WTC11 (cell line): Measurements from ENCODE around the gene TTLL10.

Experiments used
- CTCF ChIP-seq: fragments of 200-600 bp; IDR thresholded peaks from 2 replicates; pipeline ENCODE4 v1.8.0; 2022; ENCODE audit warnings: antibody characterized with exemption
- IRF1 ChIP-seq: sonication (generic); formaldehyde crosslinking; IDR thresholded peaks from 2 replicates; pipeline ENCODE4 v1.8.0; 2023; ENCODE audit warnings: missing genetic modification reagents
- MAX ChIP-seq: sonication (generic); formaldehyde crosslinking; IDR thresholded peaks from 2 replicates; pipeline ENCODE4 v1.8.0; 2022; ENCODE audit warnings: mild to moderate bottlenecking, missing genetic modification reagents
- TF ChIP-seq, protein P1 (sequence below): sonication (generic); formaldehyde crosslinking; conservative IDR thresholded peaks from 2 replicates; pipeline ENCODE4 v1.8.1; 2022; ENCODE audit warnings: mild to moderate bottlenecking, missing genetic modification reagents

- no peak for TF ChIP-seq MAX (CRISPR knock-in tag)
- TF ChIP-seq IRF1 (CRISPR knock-in tag) = no peak
- TF ChIP-seq, protein P1, sequence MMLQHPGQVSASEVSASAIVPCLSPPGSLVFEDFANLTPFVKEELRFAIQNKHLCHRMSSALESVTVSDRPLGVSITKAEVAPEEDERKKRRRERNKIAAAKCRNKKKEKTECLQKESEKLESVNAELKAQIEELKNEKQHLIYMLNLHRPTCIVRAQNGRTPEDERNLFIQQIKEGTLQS (CRISPR knock-in tag) = no peak
- no peak for TF ChIP-seq CTCF
Measured at GRCh38 chr1:1149416-1149815, 24.3 kb upstream of the TTLL10 start.
